Mesenchymal stem cell (in vitro differentiated cells and primary cell): ENCODE data around the gene ANKRD9.
A peak's percentile ranks its signal among the peaks of the same experiment; 100 is the strongest.

Experiments used
- DNase-seq: peaks from one replicate; pipeline ENCODE4 v3.0.0-alpha.2; 2013
- H2AFZ ChIP-seq: one replicate; pipeline ENCODE4 v1.6.1; 2013; ENCODE audit warnings: low read depth, mild to moderate bottlenecking, control low read depth, inconsistent platforms, low read length, moderate library complexity
- H2AK5ac ChIP-seq: 2 replicates; pipeline ENCODE4 v1.6.1; 2013; ENCODE audit warnings: low read length, moderate library complexity, mild to moderate bottlenecking, inconsistent platforms; ENCODE audit not compliant: severe bottlenecking
- H2BK120ac ChIP-seq: one replicate; pipeline ENCODE4 v1.6.1; 2013; ENCODE audit warnings: low read depth, mild to moderate bottlenecking, inconsistent platforms, low read length, moderate library complexity
- H2BK12ac ChIP-seq, 2 experiments: one replicate each; pipeline ENCODE4 v1.6.1; 2013; ENCODE audit warnings: inconsistent platforms in 2 of 2, low read length in 2 of 2, mild to moderate bottlenecking in 2 of 2, moderate library complexity in 2 of 2, control low read depth in 1 of 2
- H2BK15ac ChIP-seq: one replicate; pipeline ENCODE4 v1.6.1; 2013; ENCODE audit warnings: mild to moderate bottlenecking, low read depth, inconsistent platforms; ENCODE audit not compliant: poor library complexity, severe bottlenecking
- H2BK5ac ChIP-seq: 2 replicates; pipeline ENCODE4 v1.6.1; 2013; ENCODE audit warnings: low read depth, mild to moderate bottlenecking, low read length, control low read depth, inconsistent platforms; ENCODE audit not compliant: poor library complexity, severe bottlenecking
- H3K14ac ChIP-seq, 2 experiments: one replicate each; pipeline ENCODE4 v1.6.1; 2013; ENCODE audit warnings: inconsistent platforms in 2 of 2, low read length in 2 of 2, control low read depth in 1 of 2, mild to moderate bottlenecking in 1 of 2, moderate library complexity in 1 of 2
- H3K18ac ChIP-seq, 2 experiments: one replicate each; pipeline ENCODE4 v1.6.1; 2013; ENCODE audit warnings: inconsistent platforms in 2 of 2, low read length in 2 of 2, control low read depth in 1 of 2, low read depth in 1 of 2, mild to moderate bottlenecking in 1 of 2
- H3K23ac ChIP-seq, 2 experiments: one replicate each; pipeline ENCODE4 v1.6.1; 2013; ENCODE audit warnings: inconsistent platforms in 2 of 2, low read length in 2 of 2, mild to moderate bottlenecking in 2 of 2, moderate library complexity in 2 of 2, control low read depth in 1 of 2
- H3K27ac ChIP-seq: 2 replicates; pipeline ENCODE4 v1.5.1; 2013; ENCODE audit warnings: mild to moderate bottlenecking, moderate library complexity, low read length, control low read depth, inconsistent platforms; ENCODE audit not compliant: poor library complexity, severe bottlenecking
- H3K27me3 ChIP-seq, 2 experiments: 2 replicates each; pipeline versions ENCODE4 v1.6.1 to v1.7.0; 2013; ENCODE audit warnings: low read length in 2 of 2, mild to moderate bottlenecking in 2 of 2, moderate library complexity in 2 of 2, control low read depth in 1 of 2, inconsistent platforms in 1 of 2; ENCODE audit not compliant: control insufficient read depth in 1 of 2, insufficient read depth in 1 of 2
- H3K36me3 ChIP-seq, 2 experiments: 2 replicates each; pipeline versions ENCODE4 v1.6.1 to v1.7.0; 2013; ENCODE audit warnings: low read length in 2 of 2, control low read depth in 1 of 2, inconsistent platforms in 1 of 2, low read depth in 1 of 2, mild to moderate bottlenecking in 1 of 2; ENCODE audit not compliant: insufficient read depth in 2 of 2, control insufficient read depth in 1 of 2
- H3K4ac ChIP-seq, 2 experiments: one replicate each; pipeline ENCODE4 v1.6.1; 2013; ENCODE audit warnings: inconsistent platforms in 2 of 2, low read length in 2 of 2, mild to moderate bottlenecking in 2 of 2, moderate library complexity in 2 of 2, control low read depth in 1 of 2, low read depth in 1 of 2
- H3K4me1 ChIP-seq: 2 replicates; pipeline ENCODE4 v1.6.1; 2013; ENCODE audit warnings: low read depth, low read length, control low read depth; ENCODE audit not compliant: control insufficient read depth, insufficient read depth
- H3K4me2 ChIP-seq: 2 replicates; pipeline ENCODE4 v1.6.1; 2013; ENCODE audit warnings: low read length, mild to moderate bottlenecking, inconsistent platforms; ENCODE audit not compliant: poor library complexity, severe bottlenecking
- H3K4me3 ChIP-seq, 2 experiments: 2 replicates each; pipeline versions ENCODE4 v1.5.1 to v1.7.0; 2013; ENCODE audit warnings: low read length in 2 of 2, mild to moderate bottlenecking in 2 of 2, control low read depth in 1 of 2, low read depth in 1 of 2; ENCODE audit not compliant: insufficient read depth in 1 of 2
- H3K79me1 ChIP-seq: replicated peaks from 2 replicates; pipeline ENCODE4 v1.6.1; 2013; ENCODE audit warnings: mild to moderate bottlenecking, control low read depth, low read length, inconsistent platforms; ENCODE audit not compliant: poor library complexity, severe bottlenecking
- H3K9ac ChIP-seq: 2 replicates; pipeline ENCODE4 v1.7.0; 2013; ENCODE audit warnings: mild to moderate bottlenecking, low read length, moderate library complexity
- H3K9me3 ChIP-seq: 2 replicates; pipeline ENCODE4 v1.7.0; 2013; ENCODE audit warnings: mild to moderate bottlenecking, low read length; ENCODE audit not compliant: control insufficient read depth
- H4K8ac ChIP-seq: one replicate; pipeline ENCODE4 v1.6.1; 2013; ENCODE audit warnings: inconsistent platforms, mild to moderate bottlenecking, low read length, moderate library complexity
- H4K91ac ChIP-seq: one replicate; pipeline ENCODE4 v1.6.1; 2013; ENCODE audit warnings: mild to moderate bottlenecking, low read length, inconsistent platforms
- WGBS: methylation state at CpG from one replicate; pipeline ENCODE4 v1.1.7; 2013; ENCODE audit warnings: mixed read lengths; 5-methylcytosine and 5-hydroxymethylcytosine counted together

The ANKRD9 gene

DNA sequence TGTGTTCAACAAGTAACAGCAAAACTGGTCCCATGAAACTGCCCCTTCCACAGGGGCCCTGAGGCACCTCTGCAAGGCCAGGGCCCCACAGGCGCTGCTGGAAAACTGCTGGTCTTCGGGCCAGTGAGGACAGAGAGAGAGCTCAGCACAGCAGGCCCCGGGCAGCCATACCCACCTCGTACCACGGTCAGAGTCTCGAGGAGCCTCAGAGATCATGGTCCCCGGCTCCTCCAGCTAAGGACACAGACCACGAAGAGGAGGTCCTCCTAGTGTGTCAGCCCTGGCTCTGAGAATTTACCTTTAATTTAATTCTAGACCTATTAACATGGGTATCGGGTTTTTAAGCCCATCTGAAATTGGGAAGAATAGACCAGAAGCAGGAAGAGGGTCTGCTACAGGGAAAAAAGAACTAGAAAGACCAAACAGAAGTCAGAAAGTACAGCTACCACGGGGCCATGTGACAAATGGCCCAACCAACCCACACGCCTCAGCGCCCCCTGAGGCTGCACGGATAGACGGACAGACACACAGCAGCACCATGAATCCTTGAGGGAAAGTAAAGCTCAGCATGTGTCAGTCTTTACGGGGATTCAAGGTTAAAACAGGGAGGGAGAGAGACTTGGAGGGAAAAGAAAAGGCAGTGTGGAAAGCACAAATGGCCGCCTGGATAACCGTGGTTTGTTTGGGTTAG, 22.9 kb downstream of the ANKRD9 start:
- no peak overlapping the region for H2AK5ac ChIP-seq
- no peak overlapping the region for H2AFZ ChIP-seq
- peaks cover 5% of the 10 kb centered on the region for H3K79me1 ChIP-seq
- no peak overlapping the region for H3K23ac ChIP-seq
- H2BK12ac ChIP-seq: no peak overlapping the region
- no peak overlapping the region for H2BK120ac ChIP-seq
- H3K27me3 ChIP-seq: no peaks in the 10 kb centered on the region
- H4K8ac ChIP-seq: no peak overlapping the region
- H3K4me3 ChIP-seq: no peak overlapping the region
- H4K91ac ChIP-seq: no peak overlapping the region
- peaks cover 5 to 14% of the 10 kb centered on the region in 2 experiments for H3K36me3 ChIP-seq
- H2BK5ac ChIP-seq: no peak overlapping the region
- DNase-seq: no peak
- H3K18ac ChIP-seq: no peak overlapping the region
- H3K9me3 ChIP-seq: no peaks in the 10 kb centered on the region
- H3K4ac ChIP-seq: no peak overlapping the region
- peaks cover 5% of the 10 kb centered on the region for H3K4me1 ChIP-seq
- H3K14ac ChIP-seq: no peak overlapping the region
- no peak overlapping the region for H3K4me2 ChIP-seq
- H3K9ac ChIP-seq: no peak overlapping the region
- 83% methylated on average over 16 of the region's 17 CpGs for WGBS
- no peak overlapping the region for H3K27ac ChIP-seq
- no peak overlapping the region for H2BK15ac ChIP-seq

DNA sequence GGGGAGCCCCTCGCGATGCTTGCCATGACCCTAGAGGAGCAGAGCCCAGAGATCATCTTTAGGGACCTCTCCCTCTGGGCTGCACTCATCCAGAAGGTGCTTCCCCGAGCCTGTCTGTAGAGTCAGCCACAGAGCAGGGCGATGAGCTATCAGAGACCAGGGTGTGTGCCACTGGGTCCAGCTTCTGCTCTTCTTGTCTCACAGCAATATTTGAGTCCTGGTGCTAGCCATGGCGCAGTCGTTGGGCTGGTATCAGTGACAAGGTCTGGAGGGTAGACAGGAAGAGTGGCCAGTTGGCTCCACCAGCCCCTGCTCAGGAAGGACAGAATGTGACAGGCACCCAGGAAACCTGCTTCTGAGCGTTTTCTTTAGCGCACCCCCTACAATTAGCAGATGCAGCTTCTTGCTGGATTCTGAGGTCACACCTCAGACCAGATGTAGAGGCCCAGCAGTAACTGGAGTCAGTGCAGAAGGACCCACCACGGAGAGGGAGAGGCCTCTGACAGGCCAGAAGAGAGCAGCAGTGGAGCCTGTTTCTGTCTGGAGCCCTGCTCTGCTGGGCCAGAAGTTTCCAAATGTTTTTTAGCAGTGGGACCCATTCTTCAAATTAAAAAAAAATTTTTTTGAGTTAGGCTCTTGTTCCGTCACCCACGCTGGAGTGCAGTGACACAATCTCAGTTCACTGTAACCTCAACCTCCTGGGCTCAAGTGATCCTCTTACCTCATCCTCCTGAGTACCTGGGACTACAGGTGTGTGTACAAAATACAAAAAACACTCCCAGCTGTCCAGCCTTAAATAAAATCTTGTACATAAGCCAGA, 23.7 kb downstream of the ANKRD9 start:
- Histone ChIP-seq H3K4me2 (no peak overlapping the region), H3K14ac (peak overlapping the region in 1 of 2 experiments; percentile 30), H4K8ac (no peak overlapping the region), H3K9ac (no peak overlapping the region), H3K79me1 (peaks cover 3% of the 10 kb centered on the region), H2BK15ac (no peak overlapping the region), H3K4ac (no peak overlapping the region), H3K27ac (no peak overlapping the region), H2AK5ac (no peak overlapping the region), H2AFZ (no peak overlapping the region), H2BK120ac (no peak overlapping the region), H4K91ac (no peak overlapping the region), H3K4me3 (no peak overlapping the region), H2BK5ac (no peak overlapping the region), H3K9me3 (no peaks in the 10 kb centered on the region), H3K4me1 (peaks cover 6% of the 10 kb centered on the region), H3K27me3 (no peaks in the 10 kb centered on the region), H3K36me3 (peaks cover 5 to 11% of the 10 kb centered on the region in 2 experiments), H2BK12ac (no peak overlapping the region), H3K23ac (no peak overlapping the region), H3K18ac (no peak overlapping the region)
- DNase-seq: no peak
- WGBS: 93% methylated on average over 11 of the region's 11 CpGs

DNA sequence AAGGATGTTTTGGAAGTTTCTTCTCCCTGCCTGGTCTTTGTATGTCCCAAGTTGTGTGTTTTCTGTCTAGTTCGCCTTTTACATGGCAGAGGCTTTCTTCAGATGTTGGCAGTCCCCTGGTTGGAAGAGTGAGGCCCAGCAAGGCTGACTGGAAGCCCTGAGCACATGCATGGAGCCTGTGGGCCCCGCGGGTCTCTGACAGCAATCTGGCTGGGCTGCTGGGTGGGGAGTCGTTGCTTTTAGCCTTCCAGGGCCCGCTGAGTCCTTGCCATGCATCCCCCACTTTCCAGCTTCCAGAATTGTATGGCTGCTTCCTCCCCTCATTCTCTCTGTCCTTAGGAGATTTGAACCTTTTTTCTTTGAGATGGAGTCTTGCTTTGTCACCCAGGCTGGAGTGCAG, 25.3 kb downstream of the ANKRD9 start:
- Histone ChIP-seq H2BK15ac (no peak overlapping the region), H4K8ac (no peak overlapping the region), H3K4me2 (no peak overlapping the region), H3K18ac (no peak overlapping the region), H3K9ac (no peak overlapping the region), H4K91ac (no peak overlapping the region), H3K79me1 (peaks cover 5% of the 10 kb centered on the region), H3K23ac (no peak overlapping the region), H2AK5ac (no peak overlapping the region), H3K4ac (no peak overlapping the region), H3K4me1 (peaks cover 6% of the 10 kb centered on the region), H3K14ac (no peak overlapping the region), H2BK120ac (no peak overlapping the region), H3K27me3 (no peaks in the 10 kb centered on the region), H2BK5ac (no peak overlapping the region), H2BK12ac (no peak overlapping the region), H3K9me3 (no peaks in the 10 kb centered on the region), H3K36me3 (peaks cover 5 to 14% of the 10 kb centered on the region in 2 experiments), H3K4me3 (no peak overlapping the region), H2AFZ (no peak overlapping the region), H3K27ac (no peak overlapping the region)
- no peak for DNase-seq
- 79% methylated on average over 5 of the region's 5 CpGs for WGBS

GRCh38 chr14:102481791-102482238, 27.8 kb downstream of the ANKRD9 start:
- no peak overlapping the region for H3K18ac ChIP-seq
- H2BK120ac ChIP-seq: no peak overlapping the region
- H2BK15ac ChIP-seq: no peak overlapping the region
- no peak overlapping the region for H4K91ac ChIP-seq
- peaks cover 6% of the 10 kb centered on the region for H3K4me1 ChIP-seq
- no peak overlapping the region for H3K4me2 ChIP-seq
- no peak for DNase-seq
- H3K27me3 ChIP-seq: no peaks in the 10 kb centered on the region
- no peak overlapping the region for H2BK12ac ChIP-seq
- no peak overlapping the region for H3K4ac ChIP-seq
- H3K4me3 ChIP-seq: no peak overlapping the region
- H3K27ac ChIP-seq: no peak overlapping the region
- H3K14ac ChIP-seq: no peak overlapping the region
- H3K79me1 ChIP-seq: peaks cover 8% of the 10 kb centered on the region
- H3K23ac ChIP-seq: no peak overlapping the region
- 82% methylated on average over 8 of the region's 8 CpGs for WGBS
- no peak overlapping the region for H2AFZ ChIP-seq
- H3K36me3 ChIP-seq: peaks cover 5 to 16% of the 10 kb centered on the region in 2 experiments
- no peak overlapping the region for H2BK5ac ChIP-seq
- H3K9ac ChIP-seq: no peak overlapping the region
- H2AK5ac ChIP-seq: no peak overlapping the region
- H4K8ac ChIP-seq: no peak overlapping the region
- H3K9me3 ChIP-seq: no peaks in the 10 kb centered on the region
